Left forelimb (tissue), 1 donor: ENCODE measurements around the gene ATXN2L.
"Not testable (repeated sequence)": the region's sequence is repeated elsewhere in the genome, so short reads cannot be mapped to it uniquely, and the experiment has no call there.

ENCODE experiments used
- DNase-seq: peaks from one replicate; pipeline ENCODE4 v3.0.0-alpha.2; 2018; ENCODE audit warnings: low spot score

Gene ATXN2L, protein sequence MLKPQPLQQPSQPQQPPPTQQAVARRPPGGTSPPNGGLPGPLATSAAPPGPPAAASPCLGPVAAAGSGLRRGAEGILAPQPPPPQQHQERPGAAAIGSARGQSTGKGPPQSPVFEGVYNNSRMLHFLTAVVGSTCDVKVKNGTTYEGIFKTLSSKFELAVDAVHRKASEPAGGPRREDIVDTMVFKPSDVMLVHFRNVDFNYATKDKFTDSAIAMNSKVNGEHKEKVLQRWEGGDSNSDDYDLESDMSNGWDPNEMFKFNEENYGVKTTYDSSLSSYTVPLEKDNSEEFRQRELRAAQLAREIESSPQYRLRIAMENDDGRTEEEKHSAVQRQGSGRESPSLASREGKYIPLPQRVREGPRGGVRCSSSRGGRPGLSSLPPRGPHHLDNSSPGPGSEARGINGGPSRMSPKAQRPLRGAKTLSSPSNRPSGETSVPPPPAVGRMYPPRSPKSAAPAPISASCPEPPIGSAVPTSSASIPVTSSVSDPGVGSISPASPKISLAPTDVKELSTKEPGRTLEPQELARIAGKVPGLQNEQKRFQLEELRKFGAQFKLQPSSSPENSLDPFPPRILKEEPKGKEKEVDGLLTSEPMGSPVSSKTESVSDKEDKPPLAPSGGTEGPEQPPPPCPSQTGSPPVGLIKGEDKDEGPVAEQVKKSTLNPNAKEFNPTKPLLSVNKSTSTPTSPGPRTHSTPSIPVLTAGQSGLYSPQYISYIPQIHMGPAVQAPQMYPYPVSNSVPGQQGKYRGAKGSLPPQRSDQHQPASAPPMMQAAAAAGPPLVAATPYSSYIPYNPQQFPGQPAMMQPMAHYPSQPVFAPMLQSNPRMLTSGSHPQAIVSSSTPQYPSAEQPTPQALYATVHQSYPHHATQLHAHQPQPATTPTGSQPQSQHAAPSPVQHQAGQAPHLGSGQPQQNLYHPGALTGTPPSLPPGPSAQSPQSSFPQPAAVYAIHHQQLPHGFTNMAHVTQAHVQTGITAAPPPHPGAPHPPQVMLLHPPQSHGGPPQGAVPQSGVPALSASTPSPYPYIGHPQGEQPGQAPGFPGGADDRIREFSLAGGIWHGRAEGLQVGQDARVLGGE

DNA sequence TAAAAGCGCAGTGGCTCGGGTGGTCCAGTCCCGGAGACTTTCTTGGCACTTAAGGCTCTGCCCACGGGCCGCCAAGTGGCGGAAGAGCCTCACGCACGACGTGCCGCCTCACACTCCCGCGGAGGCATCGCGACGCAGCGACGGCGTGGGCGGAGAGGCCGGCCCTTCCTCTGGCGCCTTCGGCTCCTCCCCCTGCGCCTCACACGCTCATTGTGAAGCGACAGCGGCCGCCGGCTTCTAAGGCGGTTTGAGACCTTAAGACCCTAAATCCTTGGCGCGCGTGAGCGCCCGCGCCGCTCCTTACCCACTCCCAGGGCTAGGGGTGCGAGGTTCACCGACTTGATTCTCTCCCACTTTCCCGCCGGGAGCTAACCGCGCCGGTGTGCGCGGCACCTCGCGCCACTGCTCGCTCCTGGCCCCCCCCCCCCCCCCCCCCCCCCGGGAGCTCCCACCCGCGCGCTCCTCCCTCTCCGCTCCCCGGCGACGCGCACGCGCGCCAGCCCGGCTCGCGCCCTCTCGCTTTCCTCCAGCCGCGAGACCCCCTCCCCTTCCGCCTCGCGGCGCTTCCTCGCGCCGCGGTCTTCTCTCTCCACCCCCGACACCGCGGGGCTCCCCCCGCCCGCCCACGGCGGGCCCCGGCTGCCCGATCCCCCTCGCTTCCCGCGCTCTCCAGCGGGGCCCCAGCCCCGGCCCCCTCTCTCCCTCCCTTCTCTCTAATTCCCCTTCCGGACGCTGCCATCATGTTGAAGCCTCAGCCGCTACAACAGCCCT lies at the start of gene ATXN2L:
ATXN2L (plus strand) TSS at position 480 of the 771 bp plus-strand sequence; CDS start at position 741, 261 bp downstream.
- peak; percentile 96 for DNase-seq

DNA sequence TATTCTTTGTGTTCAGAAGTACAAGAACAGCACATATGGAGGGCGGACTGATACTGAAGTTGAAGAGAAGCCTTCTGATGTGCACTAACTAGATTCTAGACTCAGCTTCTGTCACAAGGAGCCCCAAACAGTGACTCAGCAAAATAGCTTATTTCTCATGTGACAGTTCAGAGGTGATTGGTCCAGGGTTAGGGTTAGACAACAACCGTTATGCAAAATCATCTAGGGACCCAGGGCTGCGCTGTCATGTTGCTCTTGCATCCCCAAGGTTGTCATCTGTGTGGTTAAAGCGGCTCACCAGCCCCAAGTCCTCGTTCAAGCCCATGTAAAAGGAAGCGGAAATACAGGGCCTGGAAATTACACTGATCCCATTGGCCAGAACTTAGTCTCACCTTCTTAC lies 41.1 kb upstream of the ATXN2L start:
- not testable (repeated sequence) for DNase-seq

DNA sequence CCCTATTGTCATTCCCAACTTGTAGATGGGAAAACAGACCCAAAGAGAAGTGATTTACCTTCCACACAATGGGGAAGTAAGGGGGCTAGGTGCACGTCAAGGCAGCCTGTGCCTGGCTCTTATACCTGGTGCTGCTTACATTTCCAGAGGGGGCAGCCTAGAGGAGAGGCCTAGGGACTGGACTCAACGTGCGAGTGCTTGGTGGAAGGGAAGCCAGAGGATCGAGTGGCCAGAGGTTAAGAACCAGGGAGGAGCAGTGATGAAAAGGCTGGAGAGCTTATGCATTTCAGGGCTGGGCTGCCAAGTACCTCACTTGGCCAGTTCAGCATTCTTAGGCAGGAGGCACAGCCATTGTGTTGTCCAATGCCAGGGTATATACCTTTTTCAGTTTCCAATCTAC lies 40.4 kb upstream of the ATXN2L start:
- not testable (repeated sequence) for DNase-seq

DNA sequence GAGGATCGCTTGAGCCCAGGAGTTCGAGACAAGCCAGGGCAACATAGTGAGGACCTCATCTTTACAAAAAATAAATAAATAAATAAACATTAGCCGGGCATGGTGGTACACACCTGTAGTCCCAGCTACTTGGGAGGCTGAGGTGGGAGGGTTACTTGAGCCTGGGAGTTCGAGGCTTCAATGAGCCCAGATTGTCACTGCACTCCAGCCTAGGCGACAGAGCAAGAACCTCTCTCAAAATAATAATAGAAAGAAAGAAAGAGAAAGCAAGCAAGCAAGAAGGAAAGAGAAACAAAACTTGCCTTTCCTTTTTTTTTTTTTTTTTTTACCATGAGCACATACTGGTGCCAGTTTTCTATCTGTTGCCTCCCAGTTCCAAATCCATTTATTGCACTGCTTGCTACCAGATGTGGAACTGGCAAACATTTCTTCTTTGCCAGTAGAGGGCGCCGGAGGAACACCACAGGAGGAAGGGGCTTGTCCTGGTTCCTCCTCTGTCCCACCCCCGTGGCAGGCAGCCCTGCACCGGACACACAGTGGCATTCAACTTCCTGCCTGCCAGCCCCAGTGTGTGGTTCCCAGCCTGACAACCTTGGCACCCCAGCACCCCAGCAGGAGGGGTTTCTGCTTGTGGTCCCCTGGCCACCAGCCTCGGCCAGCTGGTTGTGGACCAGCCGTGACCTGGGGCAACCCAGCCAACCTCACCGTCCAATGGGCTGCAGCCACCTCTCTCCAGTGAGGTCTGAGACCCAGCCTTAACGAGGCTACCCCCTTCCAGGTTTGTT lies 20.4 kb upstream of the ATXN2L start:
- DNase-seq, result not testable (repeated sequence)

DNA sequence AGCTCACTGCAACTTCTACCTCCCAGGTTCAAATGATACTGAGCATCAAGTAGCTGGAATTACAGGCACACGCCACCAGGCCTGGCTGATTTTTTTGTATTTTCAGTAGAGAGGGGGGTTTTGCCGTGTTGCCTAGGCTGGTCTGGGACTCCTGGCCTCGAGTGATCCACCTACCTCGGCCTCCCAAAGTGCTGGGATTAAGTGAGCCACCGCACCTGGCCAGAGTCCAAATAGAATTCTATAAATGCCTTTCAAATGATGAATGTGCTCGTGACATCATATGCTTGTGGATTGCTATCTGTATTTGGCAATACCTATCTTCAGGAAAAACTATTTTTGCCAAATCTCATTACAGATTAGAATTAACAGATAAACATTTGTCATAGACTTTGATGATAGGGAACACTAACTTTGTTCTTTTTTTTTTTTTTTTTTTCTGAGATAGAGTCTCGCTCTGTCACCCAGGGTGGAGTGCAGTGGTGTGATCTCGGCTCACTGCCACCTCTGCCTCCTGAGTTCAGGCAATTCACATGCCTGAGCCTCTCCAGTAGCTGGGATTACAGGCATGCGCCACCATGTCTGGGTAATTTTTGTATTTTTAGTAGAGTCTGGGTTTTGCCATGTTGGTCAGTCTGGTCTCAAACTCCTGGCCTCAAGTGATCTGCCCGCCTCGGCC lies 15.2 kb upstream of the ATXN2L start:
- DNase-seq, result not testable (repeated sequence)

DNA sequence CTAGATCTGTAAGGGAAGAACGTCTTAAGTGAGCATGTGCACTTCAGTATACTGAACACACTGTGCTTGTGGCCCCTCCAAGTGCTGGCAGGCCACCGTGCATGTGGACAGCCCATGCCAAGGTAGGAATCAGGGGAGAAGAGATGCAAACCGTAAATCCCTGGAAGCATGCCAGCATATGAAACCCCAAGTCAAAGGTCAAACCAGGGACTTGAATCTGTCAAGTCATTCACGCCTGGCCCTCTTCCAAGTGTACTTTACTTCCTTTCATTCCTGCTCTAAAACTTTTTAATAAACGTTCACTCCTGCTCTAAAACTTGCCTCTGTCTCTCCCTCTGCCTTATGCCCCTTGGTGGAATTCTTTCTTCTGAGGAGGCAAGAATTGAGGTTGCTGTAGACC lies 2.8 kb upstream of the ATXN2L start:
- DNase-seq, result no peak

DNA sequence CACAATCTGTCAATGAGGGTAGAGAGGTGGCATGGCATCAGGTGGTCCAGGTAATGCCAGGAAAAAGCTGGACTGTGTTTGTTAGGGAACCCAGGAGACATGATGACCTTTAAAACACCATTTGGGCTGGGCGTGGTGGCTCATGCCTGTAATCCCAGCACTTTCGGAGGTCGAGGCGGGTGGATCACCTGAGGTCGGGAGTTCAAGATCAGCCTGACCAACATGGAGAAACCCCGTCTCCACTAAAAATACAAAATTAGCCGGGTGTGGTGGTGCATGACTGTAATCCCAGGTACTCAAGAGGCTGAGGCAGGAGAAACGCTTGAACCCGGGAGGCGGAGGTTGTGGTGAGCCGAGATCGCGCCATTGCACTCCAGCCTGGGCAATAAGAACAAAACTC lies 2.3 kb upstream of the ATXN2L start:
- DNase-seq, result not testable (repeated sequence)

DNA sequence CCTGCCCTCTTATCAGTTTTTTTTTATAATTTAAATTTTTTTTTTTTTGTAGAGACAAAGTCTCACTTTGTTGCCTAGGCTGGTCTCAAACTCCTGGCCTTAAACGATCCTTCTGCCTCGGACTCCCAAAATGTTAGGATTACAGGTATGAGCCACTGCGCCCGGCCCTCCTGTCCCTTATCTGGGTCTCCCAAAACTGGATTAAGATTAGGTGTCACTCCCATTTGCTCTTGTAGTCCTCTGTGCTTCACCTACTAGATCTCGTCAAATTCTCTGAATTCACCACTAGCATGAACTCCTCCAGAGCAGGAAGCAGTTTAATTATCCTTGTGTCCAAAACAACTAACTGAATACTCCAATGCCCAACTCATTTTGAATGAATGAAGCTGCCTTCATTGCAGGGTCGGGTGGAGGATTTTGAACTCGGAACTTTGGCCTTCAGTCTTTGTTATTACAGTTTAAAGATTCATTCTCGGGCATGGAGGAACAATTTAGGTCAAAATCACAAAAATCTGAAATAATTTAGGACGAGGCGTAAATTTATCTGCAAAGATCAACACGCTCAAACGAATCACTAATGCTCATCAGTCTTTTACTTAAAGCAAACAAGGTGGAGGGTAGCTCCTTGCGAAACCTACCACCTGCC lies 802 bp upstream of the ATXN2L start:
- DNase-seq, result no peak

DNA sequence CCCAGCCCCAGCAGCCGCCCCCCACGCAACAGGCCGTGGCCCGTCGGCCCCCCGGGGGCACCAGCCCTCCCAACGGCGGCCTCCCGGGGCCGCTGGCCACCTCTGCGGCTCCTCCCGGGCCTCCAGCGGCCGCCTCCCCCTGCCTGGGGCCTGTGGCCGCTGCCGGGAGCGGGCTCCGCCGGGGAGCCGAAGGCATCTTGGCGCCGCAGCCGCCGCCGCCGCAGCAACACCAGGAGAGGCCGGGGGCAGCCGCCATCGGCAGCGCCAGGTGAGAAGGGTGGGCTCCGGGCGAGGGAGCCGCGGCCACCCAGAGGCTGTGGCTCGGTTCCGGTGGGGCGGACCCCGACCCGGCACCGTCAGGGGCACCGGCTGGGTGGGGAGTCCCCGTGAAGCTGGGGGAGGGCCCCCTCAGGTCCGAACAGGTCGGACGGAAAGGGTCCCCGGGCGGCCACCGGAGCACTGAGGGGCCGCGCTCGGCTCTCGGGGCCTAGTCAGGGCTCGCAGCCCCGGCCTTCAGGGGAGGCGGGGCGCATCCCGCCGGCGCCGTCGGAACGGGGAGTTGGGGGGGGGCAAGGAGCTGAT lies 583 bp downstream of the ATXN2L start:
- DNase-seq, result no peak

DNA sequence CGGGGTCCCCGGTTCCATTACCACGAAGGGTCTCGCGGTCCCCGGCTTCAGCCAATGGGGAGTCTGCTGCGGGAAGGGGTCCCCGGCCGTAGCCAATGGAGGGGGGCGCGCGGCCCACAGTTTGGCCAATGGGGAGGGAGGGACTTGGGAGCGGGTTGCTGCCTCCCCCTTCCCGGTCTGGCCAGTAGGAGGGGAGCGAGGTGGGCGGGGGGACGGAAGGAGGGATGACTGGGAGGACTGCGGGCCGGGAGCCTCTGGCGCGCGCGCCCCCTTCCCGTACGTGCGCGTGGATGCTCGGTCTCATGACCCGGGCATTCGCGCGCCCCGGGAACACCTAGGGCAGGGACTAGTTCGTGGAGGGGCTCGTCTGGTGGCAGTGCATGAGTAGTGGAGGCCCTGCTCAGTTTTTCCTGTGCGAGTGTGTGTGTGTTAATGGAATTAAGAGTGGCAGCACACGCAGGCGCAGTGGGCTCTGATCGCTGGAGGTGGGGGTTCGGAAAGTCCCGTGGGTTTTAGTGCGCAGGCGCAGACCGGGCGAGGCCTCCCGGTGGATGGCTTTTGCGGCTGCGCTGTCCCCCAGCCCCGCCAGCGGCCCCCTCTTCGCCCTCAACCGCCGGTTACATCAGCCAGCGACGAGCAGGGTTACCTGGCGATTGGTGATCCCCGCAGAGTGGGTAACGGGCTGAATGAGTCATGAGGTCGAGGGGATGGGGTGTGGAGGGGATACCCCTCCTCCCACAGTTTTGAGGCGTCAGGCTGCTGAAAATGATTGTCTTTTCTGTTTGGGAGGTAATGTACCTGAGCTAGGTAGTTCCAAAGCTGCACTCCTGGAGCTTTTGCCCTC lies 1.3 kb downstream of the ATXN2L start:
- peak; percentile 99 for DNase-seq

DNA sequence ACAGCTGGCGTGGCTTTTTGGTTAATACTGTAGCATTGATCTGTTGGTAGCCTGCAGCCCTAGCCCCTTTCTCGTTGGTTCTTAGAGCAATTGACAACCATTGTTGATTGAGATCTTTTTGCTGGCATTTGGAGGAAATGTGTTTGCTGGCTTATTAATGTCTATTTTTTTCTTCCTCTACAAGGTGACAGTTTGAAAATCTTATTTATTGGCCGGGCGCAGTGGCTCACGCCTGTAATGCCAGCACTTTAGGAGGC lies 1.8 kb downstream of the ATXN2L start:
- no peak for DNase-seq

DNA sequence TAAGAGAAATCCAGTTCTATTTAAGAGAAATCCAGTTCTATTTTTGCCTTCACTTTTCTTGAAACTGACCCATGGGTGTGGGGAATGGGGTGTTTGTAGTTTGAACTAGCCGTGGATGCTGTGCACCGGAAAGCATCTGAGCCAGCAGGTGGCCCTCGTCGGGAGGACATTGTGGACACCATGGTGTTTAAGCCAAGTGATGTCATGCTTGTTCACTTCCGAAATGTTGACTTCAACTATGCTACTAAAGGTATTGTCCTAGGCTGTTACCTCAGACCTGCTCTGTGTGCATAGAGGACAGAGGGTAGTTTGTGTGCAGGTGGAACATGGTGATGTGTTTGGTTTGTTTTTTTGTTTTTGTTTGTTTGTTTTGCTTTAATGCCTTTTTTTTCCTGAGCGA lies 3.3 kb downstream of the ATXN2L start:
- DNase-seq, result no peak

DNA sequence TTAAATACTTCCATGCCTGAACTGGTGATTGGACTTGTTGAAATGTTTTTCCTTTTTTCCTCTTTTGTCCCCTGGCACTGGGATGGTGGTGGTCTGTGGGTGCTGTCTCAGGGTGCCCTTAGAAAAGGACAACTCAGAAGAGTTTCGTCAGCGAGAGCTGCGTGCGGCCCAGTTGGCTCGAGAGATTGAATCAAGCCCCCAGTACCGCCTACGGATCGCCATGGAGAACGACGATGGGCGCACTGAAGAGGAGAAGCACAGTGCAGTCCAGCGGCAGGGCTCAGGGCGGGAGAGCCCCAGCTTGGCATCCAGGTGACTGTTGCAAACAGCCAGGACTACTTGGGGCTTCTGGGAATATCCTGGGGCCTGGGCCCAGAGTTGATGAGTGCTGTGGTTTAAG lies 6.9 kb downstream of the ATXN2L start:
- no peak for DNase-seq

DNA sequence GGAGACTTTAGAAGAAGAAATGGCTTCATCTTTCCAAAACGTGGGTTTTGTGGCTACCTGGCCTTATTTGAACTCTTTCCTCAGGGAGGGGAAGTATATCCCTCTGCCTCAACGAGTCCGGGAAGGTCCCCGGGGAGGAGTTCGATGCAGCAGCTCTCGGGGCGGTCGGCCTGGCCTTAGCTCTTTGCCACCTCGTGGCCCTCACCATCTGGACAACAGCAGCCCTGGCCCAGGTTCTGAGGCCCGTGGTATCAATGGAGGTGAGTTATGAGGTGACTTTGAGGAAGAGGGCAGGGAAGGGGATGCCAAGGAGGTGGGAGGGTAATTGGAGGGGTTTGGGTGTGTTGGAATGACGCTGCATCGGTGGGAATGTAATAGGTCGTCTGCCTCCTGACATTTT lies 7.7 kb downstream of the ATXN2L start:
- DNase-seq, result no peak

DNA sequence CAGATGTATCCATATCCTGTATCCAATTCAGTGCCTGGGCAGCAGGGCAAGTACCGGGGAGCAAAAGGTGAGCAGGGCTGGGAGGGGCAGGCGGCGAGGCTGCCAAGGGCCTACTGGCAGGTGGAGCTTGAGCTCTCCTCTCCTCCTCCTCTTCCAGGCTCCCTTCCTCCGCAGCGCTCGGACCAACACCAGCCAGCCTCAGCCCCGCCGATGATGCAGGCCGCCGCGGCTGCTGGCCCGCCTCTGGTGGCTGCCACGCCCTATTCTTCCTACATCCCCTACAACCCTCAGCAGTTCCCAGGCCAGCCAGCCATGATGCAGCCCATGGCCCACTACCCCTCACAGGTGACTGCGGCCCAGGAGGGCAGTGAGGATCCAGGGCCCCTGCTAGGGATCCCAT lies 11.6 kb downstream of the ATXN2L start:
- no peak for DNase-seq

DNA sequence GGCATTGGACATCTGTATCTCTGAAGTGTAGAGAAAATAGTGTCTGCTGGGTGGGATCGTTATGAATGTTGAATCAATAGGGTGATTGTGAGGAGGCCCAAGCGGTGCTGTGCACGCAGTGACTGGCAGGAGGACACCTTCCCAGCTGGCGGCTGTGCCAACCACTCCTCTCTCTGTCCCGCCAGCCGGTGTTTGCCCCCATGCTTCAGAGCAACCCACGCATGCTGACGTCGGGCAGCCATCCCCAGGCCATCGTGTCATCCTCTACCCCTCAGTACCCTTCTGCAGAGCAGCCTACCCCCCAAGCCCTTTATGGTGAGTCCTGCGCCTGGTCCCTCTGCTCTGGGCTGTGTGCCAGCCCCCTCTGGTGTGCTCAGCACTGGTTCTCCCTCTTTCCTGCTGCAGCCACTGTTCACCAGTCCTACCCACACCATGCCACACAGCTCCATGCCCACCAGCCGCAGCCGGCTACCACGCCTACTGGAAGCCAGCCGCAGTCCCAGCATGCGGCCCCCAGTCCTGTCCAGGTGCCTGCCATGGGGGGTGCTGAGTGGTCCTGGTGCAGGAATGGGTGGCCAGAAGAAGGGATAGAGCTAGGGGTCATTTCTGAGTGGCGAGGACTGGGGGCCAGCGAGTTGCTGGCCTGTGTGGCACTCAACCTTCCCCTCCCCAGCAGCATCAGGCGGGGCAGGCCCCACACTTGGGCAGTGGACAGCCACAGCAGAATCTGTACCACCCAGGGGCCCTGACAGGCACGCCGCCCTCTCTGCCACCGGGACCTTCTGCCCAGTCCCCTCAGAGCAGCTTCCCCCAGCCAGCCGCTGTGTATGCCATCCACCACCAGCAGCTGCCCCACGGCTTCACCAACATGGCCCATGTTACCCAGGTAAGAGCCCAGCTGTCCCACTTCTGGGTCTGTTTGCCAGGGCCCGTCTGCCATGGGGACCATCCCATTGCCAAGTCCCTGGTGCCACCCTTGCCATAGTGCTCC lies 12.4 kb downstream of the ATXN2L start:
- DNase-seq, result no peak

DNA sequence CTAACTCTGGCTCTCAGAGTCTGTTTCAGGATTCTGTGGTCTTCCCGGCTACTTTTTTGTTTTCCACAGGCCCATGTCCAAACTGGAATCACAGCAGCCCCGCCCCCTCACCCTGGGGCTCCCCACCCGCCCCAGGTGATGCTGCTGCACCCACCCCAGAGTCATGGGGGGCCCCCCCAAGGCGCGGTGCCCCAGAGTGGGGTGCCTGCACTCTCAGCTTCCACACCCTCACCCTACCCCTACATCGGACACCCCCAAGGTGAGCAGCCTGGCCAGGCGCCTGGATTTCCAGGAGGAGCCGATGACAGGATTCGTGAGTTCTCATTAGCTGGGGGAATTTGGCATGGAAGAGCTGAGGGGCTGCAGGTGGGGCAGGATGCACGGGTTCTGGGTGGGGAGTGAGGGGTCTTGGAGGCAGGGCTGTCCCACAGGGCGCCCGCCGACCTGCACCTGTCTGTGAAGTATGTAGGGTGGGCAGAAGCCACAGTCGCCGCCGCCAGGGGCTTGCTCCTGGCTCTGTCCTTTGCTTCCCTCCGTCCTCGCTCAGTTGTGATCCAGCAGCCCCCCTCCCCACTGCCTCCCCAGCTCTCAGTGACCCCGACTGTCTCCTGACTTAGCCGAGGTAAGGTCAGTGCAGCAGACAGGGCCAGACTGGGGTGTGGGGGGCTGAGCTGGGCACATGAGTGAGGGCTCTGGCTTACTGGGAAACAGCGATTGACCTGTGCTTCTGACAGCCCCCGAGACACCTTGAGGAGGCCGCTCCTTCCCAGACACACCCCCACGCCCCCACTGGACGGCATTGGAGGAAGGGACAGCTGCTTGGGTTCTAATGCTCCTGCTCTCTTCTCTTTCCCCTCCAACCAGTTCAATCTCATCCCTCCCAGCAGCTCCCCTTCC lies 13.3 kb downstream of the ATXN2L start:
- no peak for DNase-seq
